Endothelial cell of umbilical vein (primary cell): ENCODE measurements around the gene SCGB1A1. TPM values are rescaled to one million over a fixed set of nuclear protein-coding genes. Genes with fewer than 3 reads are reported as not detected.

Source experiments
- BruUV-seq: library from RNA; stranded (reverse); fragments of 400-500 nt; replicated peaks from 2 replicates; lab custom pipeline; 2021; lab: Mats Ljungman, UMichigan
- CTCF ChIA-PET: fragments of 300-600, 350-600 bp; sonication (Branson Sonifier 250); formaldehyde crosslinking; loops from one replicate; lab custom pipeline; 2021; ENCODE audit warnings: antibody characterized with exemption, inconsistent platforms; lab: Charles Lee
- POLR2A ChIA-PET: fragments of 300-600, 350-600 bp; sonication (Branson Sonifier 250); formaldehyde crosslinking; loops from one replicate; lab custom pipeline; 2021; ENCODE audit warnings: antibody characterized with exemption, inconsistent platforms; lab: Charles Lee
- DNase-seq: peaks from one replicate; pipeline ENCODE4 v3.0.0-alpha.2; 2011; ENCODE audit warnings: low read depth, low spot score
- FAIRE-seq: peaks from 2 replicates; lab custom pipeline; 2011; peaks lifted over from hg19 to GRCh38; lab: Jason Lieb, UNC
- H2AFZ ChIP-seq: 2 replicates; pipeline ENCODE4 v1.6.0; 2012; ENCODE audit warnings: low read depth, low read length, control low read depth, inconsistent platforms
- H3K27ac ChIP-seq: 2 replicates; pipeline ENCODE4 v1.5.1; 2011; ENCODE audit warnings: low read depth, mild to moderate bottlenecking, control low read depth, low read length, moderate library complexity; ENCODE audit not compliant: insufficient read depth
- H3K27me3 ChIP-seq, 2 experiments: 2 replicates each; pipeline versions ENCODE4 v1.6.0 to v1.6.1; 2011; ENCODE audit warnings: low read length in 2 of 2, mixed read lengths in 1 of 2; ENCODE audit not compliant: control insufficient read depth in 2 of 2, insufficient read depth in 2 of 2
- H3K36me3 ChIP-seq, 2 experiments: 2 replicates in 1 of 2; 3 replicates in 1 of 2; pipeline ENCODE4 v1.5.1; 2011; ENCODE audit warnings: low read length in 2 of 2, mild to moderate bottlenecking in 1 of 2, moderate library complexity in 1 of 2; ENCODE audit not compliant: control insufficient read depth in 2 of 2, insufficient read depth in 2 of 2; ENCODE audit errors: extremely low read depth in 1 of 2
- H3K4me1 ChIP-seq: 3 replicates; pipeline ENCODE4 v1.5.1; 2011; ENCODE audit warnings: mild to moderate bottlenecking, low read length; ENCODE audit not compliant: control insufficient read depth, insufficient read depth; ENCODE audit errors: extremely low read depth
- H3K4me2 ChIP-seq: 2 replicates; pipeline ENCODE4 v1.6.1; 2011; ENCODE audit warnings: low read length, control low read depth, mixed read lengths; ENCODE audit not compliant: insufficient read depth
- H3K4me3 ChIP-seq, 3 experiments: fragments of 200-600 bp in 1 of 3; sonication (generic), shearing (Covaris generic) in 1 of 3; replicated peaks in 1 of 3; 2 replicates each; pipeline ENCODE4 v1.5.1; 2011 to 2016; ENCODE audit warnings: control low read depth in 3 of 3, low read length in 3 of 3, mild to moderate bottlenecking in 2 of 3, inconsistent platforms in 1 of 3, low read depth in 1 of 3, moderate library complexity in 1 of 3; ENCODE audit not compliant: insufficient read depth in 1 of 3
- H3K79me2 ChIP-seq: 2 replicates; pipeline ENCODE4 v1.6.0; 2012; ENCODE audit warnings: low read length, inconsistent platforms; ENCODE audit not compliant: control insufficient read depth, insufficient read depth
- H3K9ac ChIP-seq: replicated peaks from 2 replicates; pipeline ENCODE3; 2011; ENCODE audit warnings: low read length, control low read depth; ENCODE audit not compliant: insufficient read depth; ENCODE audit errors: extremely low read depth
- H3K9me1 ChIP-seq: replicated peaks from 3 replicates; pipeline ENCODE4 v1.6.0; 2011; ENCODE audit warnings: mild to moderate bottlenecking, low read length; ENCODE audit not compliant: control insufficient read depth, insufficient read depth; ENCODE audit errors: extremely low read depth
- H3K9me3 ChIP-seq: replicated peaks from 2 replicates; pipeline ENCODE4 v1.5.1; 2012; ENCODE audit warnings: low read length, inconsistent platforms; ENCODE audit not compliant: control insufficient read depth, insufficient read depth
- H4K20me1 ChIP-seq: replicated peaks from 2 replicates; pipeline ENCODE3; 2011; ENCODE audit warnings: mild to moderate bottlenecking, low read length; ENCODE audit not compliant: control insufficient read depth, insufficient read depth; ENCODE audit errors: extremely low read depth
- CTCF ChIP-seq, 2 donors: IDR thresholded peaks; 1 replicate in 1 of 2; 2 replicates in 1 of 2; pipeline ENCODE4 v1.5.1; 2011; ENCODE audit warnings: low read length in 2 of 2, mild to moderate bottlenecking in 2 of 2, moderate library complexity in 2 of 2, control low read depth in 1 of 2, inconsistent platforms in 1 of 2, low read depth in 1 of 2; ENCODE audit not compliant: insufficient read depth in 1 of 2; ENCODE audit errors: extremely low read depth in 1 of 2
- EZH2 ChIP-seq: IDR thresholded peaks from 2 replicates; pipeline ENCODE4 v1.6.1; 2012; ENCODE audit warnings: borderline replicate concordance, low read depth, mild to moderate bottlenecking, moderate library complexity, low read length, inconsistent platforms; ENCODE audit not compliant: severe bottlenecking
- FOS ChIP-seq: IDR thresholded peaks from 2 replicates; pipeline ENCODE4 v1.6.1; 2011; ENCODE audit warnings: mild to moderate bottlenecking, low read length, moderate library complexity, borderline replicate concordance; ENCODE audit not compliant: insufficient read depth
- GATA2 ChIP-seq: IDR thresholded peaks from 2 replicates; pipeline ENCODE4 v1.7.0; 2011; ENCODE audit warnings: low read depth, mild to moderate bottlenecking, moderate library complexity, mixed read lengths, low read length; ENCODE audit not compliant: insufficient read length, insufficient read depth
- JUN ChIP-seq: IDR thresholded peaks from 2 replicates; pipeline ENCODE4 v1.6.1; 2011; ENCODE audit warnings: borderline replicate concordance, low read depth; ENCODE audit not compliant: insufficient read length, insufficient read depth
- MYC ChIP-seq: IDR thresholded peaks from one replicate; pipeline ENCODE4 v1.6.1; 2011; ENCODE audit warnings: mild to moderate bottlenecking, low read depth, low read length
- POLR2A ChIP-seq: IDR thresholded peaks from 2 replicates; pipeline ENCODE4 v1.6.1; 2012; ENCODE audit warnings: low read depth, mild to moderate bottlenecking, control low read depth, low read length
- POLR2AphosphoS5 ChIP-seq: IDR thresholded peaks from 2 replicates; pipeline ENCODE4 v1.6.1; 2012; ENCODE audit warnings: low read depth, mild to moderate bottlenecking, control low read depth, low read length, moderate library complexity; ENCODE audit not compliant: insufficient read depth
- dilution Hi-C: fragments of 300-500 bp; cut with MboI; formaldehyde crosslinking; loops from one replicate; pipeline ENCODE4 v1.15.0; 2019; ENCODE audit warnings: low sequenced_read_pairs; ENCODE audit not compliant: extremely low pct_ligation_motif_present
- intact Hi-C: fragments of 100-400 bp; cut with micrococcal nuclease; formaldehyde crosslinking; loops from one replicate; pipeline ENCODE4 v1.10.0; 2022
- polyA plus RNA-seq, 4 experiments: library from polyadenylated mRNA; depleted of rRNA in 3 of 4; stranded (reverse) in 3 of 4; unstranded in 1 of 4; fragments of >200 nt; gene quantifications; 2 replicates each; pipeline versions ENCODE4 v1.2.1 to v1.2.3, GENCODE V29; 2011 to 2012; ENCODE audit warnings: missing spikeins in 1 of 4
- total RNA-seq: library from RNA; stranded (reverse); gene quantifications from 2 replicates; pipeline ENCODE4 v1.2.3, GENCODE V29; 2021
- TF ChIP-seq, protein P1 (sequence below): IDR thresholded peaks from 2 replicates; pipeline ENCODE4 v1.6.1; 2011; ENCODE audit not compliant: insufficient read depth, insufficient read length

Gene SCGB1A1
- total and polyA plus RNA-seq, 2 donors (not counting 3 experiments of a cell fraction or from before 2014, with no cell fraction given): not detected

DNA sequence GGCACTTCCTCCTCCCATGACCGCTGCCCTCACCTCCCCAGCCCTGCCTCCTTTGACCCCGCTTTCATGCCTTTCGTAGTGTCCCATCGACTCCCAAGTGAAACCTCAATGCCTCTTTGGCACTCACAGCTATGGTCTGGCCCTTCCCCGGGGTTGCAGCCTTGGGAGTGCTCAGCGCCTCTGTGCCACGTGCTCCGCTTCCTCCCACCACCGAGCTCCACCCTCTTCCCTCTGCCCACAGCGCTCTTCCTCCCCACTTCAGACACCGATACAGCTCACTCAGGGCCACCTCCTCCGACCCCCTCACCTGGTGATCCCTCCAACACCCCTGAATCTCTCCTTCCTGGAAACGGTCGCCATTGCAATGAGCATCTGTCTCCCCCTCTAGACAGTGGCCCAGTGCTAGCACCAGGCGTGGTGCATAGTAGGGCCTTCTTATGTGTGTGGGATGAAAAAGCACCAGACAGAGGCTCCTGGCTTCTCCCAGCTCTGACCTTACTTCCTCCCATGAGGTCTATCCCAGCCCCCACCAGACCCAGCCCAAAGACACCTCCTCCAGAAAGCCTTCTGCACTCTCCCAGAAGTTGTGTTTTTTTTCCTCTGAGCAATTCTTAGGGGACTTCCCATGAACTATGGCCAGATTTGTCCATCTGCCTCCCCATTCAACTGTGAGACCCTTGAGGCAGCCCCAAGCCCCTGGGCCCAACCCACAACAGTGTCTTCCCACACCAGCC lies 16.4 kb upstream of the SCGB1A1 start:
- Histone ChIP-seq H3K27ac (no peak overlapping the region), H3K27me3 (no peaks in the 10 kb centered on the region), H3K9me1 (no peaks in the 10 kb centered on the region), H4K20me1 (no peaks in the 10 kb centered on the region), H3K36me3 (no peaks in the 10 kb centered on the region), H3K4me1 (no peaks in the 10 kb centered on the region), H3K79me2 (no peaks in the 10 kb centered on the region), H3K9me3 (no peaks in the 10 kb centered on the region), H3K9ac (no peak overlapping the region), H3K4me3 (no peak overlapping the region), H2AFZ (no peak overlapping the region), H3K4me2 (no peak overlapping the region)
- POLR2A ChIA-PET: no interaction called here
- intact Hi-C loops: no loop called here
- no peak for FAIRE-seq
- CTCF ChIA-PET: interaction anchor here (4.2 kb wide), 1 partner anchor 22 kb away, joined by 18 read pairs; no protein-coding TSS in a partner anchor
- dilution Hi-C loops: no loop called here
- DNase-seq: no peak
- no peak for TF ChIP-seq JUN
- TF ChIP-seq POLR2AphosphoS5: no peak
- TF ChIP-seq CTCF (IDR thresholded peaks at IDR 0.05; ENCODE audit: extremely low read depth in 1 of 2, insufficient read depth in 1 of 2, low read depth in 1 of 2, low read length in 2 of 2): no peak
- no peak for TF ChIP-seq GATA2
- no peak for TF ChIP-seq FOS
- TF ChIP-seq MYC: no peak
- TF ChIP-seq, protein P1, sequence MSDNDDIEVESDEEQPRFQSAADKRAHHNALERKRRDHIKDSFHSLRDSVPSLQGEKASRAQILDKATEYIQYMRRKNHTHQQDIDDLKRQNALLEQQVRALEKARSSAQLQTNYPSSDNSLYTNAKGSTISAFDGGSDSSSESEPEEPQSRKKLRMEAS: no peak
- TF ChIP-seq EZH2: no peak
- TF ChIP-seq POLR2A: no peak
- no TSS peak for BruUV-seq
